ENCODE data around the gene CHD6.

The CHD6 gene

DNA sequence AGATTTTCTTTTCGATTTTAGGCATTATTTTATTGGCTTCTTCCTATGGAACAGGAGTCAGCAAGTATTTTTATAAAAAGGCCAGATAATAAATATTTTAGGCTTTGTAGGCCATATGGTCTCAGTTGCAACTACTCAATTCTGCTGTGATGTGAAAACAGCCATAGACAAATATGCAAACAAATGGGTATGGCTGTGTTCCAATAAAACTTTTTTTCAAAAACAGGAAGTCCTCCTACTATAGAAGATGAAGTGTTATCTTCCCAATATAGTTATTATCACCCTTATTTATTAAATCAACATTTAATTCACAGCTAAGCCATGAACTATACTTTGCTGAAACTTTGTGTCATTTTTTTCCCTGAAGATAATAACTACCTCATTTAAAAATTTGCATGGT, 57.2 kb downstream of the CHD6 start:
- Mint-ChIP-seq H3K27ac (no peak overlapping the region), H3K27me3 (ENCODE audit: low read depth) (no peaks in the 10 kb centered on the region), H3K9me3 (peaks cover 50% of the 10 kb centered on the region), H3K4me1 (no peaks in the 10 kb centered on the region), H3K36me3 (ENCODE audit: low read depth) (peaks cover 74% of the 10 kb centered on the region), H3K4me3 (no peak overlapping the region)
- no peak for TF ChIP-seq CTCF (IDR thresholded peaks at IDR 0.05; ENCODE audit: unreplicated experiment in 3 of 3)

DNA sequence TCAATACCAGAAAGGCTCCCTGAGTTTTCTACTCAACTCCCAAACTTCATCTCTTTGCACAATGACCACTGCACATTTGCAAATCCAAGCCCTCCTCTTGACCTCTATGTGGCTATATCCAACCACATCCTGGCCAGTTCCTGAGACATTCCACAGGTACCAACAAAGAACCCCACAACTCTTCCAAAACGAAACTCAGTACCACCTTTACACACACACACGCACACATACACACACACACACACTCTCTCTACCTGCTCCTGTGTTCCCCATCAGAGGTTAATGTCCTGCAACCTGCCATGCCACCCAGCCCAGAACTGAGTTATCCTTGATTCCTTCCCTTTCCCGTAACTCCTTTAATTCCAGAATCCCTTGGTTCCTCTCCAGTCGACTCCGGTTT, 58.5 kb downstream of the CHD6 start:
- H3K36me3 Mint-ChIP-seq (ENCODE audit: low read depth): peaks cover 66% of the 10 kb centered on the region
- H3K4me1 Mint-ChIP-seq: no peaks in the 10 kb centered on the region
- no peaks in the 10 kb centered on the region for H3K27me3 Mint-ChIP-seq (ENCODE audit: low read depth)
- H3K9me3 Mint-ChIP-seq: peaks cover 47% of the 10 kb centered on the region
- no peak overlapping the region for H3K4me3 Mint-ChIP-seq
- no peak overlapping the region for H3K27ac Mint-ChIP-seq
- TF ChIP-seq CTCF (IDR thresholded peaks at IDR 0.05; ENCODE audit: unreplicated experiment in 3 of 3): no peak

DNA sequence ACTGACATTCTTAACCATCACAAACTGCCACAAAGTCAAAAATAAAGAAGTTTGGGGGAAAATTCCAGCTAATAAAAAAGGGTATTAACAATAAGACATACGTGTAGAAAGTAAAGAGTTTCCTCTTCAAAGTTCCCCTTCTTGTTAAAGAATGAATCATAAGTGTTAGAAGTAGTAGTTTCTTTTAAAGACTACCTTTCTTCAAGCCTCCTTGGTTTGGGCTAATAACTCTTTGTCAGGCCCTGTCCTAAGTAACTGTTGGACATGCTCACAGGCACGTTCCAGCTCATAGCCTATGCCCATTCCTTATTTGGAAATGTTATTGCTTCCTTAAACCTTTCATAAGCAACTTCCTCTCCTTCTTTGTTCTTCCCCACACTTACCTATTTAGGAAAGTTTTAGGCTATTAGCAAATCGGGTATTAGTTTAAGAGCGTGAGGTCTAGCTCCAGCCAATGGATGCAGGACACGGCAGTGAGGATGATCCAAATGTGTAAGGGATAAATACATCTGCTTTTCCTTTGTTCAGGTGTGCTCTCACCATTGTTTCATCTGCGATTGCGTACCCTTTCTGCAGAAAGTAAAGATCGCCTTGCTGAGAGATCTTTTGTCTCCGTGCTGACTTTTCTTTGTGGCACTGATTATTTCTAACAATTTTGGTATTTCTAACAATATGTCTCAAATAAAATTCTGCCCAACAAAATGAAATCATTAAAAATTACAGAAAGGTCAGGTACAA, 64.9 kb downstream of the CHD6 start:
- H3K27ac Mint-ChIP-seq: no peak overlapping the region
- H3K4me3 Mint-ChIP-seq: no peak overlapping the region
- peaks cover 74% of the 10 kb centered on the region for H3K36me3 Mint-ChIP-seq (ENCODE audit: low read depth)
- no peaks in the 10 kb centered on the region for H3K4me1 Mint-ChIP-seq
- no peaks in the 10 kb centered on the region for H3K27me3 Mint-ChIP-seq (ENCODE audit: low read depth)
- H3K9me3 Mint-ChIP-seq: peaks cover 49% of the 10 kb centered on the region
- TF ChIP-seq CTCF (IDR thresholded peaks at IDR 0.05; ENCODE audit: unreplicated experiment in 3 of 3): no peak

DNA sequence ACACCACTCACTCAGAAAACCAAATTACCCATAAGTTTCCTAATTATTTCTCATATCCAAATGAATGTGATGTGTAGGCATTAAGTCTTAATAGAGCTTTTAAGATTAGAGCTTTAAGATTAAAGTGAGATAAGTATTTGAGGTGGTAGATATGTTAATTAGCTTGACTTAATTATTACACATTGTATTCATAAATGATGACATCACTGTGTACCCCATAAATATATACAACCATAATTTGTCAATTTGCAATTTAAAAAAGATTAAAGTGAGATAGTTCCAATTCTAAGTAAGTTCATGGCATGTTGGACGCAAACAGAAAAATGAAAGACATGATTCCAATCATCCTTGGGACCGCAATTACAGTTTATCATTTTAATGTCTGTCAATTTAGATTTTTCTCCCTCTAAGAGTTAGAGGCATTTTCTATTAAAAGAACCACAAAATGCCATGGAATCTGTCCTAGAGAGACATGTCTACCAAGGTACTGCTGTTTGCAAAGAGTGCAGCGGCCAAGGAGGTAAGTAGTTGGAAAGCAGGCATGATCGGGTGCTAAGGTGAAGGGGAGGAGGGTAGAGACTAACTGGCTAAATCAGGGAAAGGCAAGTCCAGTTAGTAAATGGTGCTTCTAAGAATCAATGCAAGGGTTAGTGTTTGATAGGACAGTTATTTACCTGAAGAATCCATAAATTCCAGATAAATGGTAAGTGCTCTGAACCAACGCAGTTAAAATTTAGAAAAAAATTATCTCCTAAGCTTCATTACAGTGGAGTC, 65.7 kb downstream of the CHD6 start:
- peaks cover 43% of the 10 kb centered on the region for H3K9me3 Mint-ChIP-seq
- H3K4me3 Mint-ChIP-seq: no peak overlapping the region
- TF ChIP-seq CTCF (IDR thresholded peaks at IDR 0.05; ENCODE audit: unreplicated experiment in 3 of 3): no peak
- H3K27ac Mint-ChIP-seq: no peak overlapping the region
- H3K4me1 Mint-ChIP-seq: no peaks in the 10 kb centered on the region
- peaks cover 72% of the 10 kb centered on the region for H3K36me3 Mint-ChIP-seq (ENCODE audit: low read depth)
- H3K27me3 Mint-ChIP-seq (ENCODE audit: low read depth): no peaks in the 10 kb centered on the region

GRCh38 chr20:41551011-41551705, 67.0 kb downstream of the CHD6 start:
- no peaks in the 10 kb centered on the region for H3K4me1 Mint-ChIP-seq
- no peaks in the 10 kb centered on the region for H3K27me3 Mint-ChIP-seq (ENCODE audit: low read depth)
- no peak for TF ChIP-seq CTCF (IDR thresholded peaks at IDR 0.05; ENCODE audit: unreplicated experiment in 3 of 3)
- H3K9me3 Mint-ChIP-seq: peaks cover 29% of the 10 kb centered on the region
- H3K36me3 Mint-ChIP-seq (ENCODE audit: low read depth): peaks cover 67% of the 10 kb centered on the region
- H3K27ac Mint-ChIP-seq: no peak overlapping the region
- H3K4me3 Mint-ChIP-seq: no peak overlapping the region

All from nephron (organoid).